Tibial nerve (tissue), 4 donors: Measurements from ENCODE around the gene HOXA4. TPM values are rescaled to one million over a fixed set of nuclear protein-coding genes. Genes with fewer than 3 reads are reported as not detected.

Source experiments
- DNase-seq, 2 donors: peaks; one replicate each; pipeline ENCODE4 v3.0.0-alpha.2; 2019; ENCODE audit warnings: low spot score in 2 of 2
- H3K27ac ChIP-seq, 4 donors: fragments of 200-600 bp; sonication (generic) in 3 of 4; one replicate each; pipeline ENCODE4 v1.5.1; 2017 to 2019; ENCODE audit warnings: mild to moderate bottlenecking in 1 of 4
- H3K27me3 ChIP-seq, 2 donors: fragments of 200-600 bp; sonication (generic) in 1 of 2; one replicate each; pipeline versions ENCODE4 v1.5.1 to v1.6.0; 2017 to 2019
- H3K36me3 ChIP-seq, 3 donors: fragments of 200-600 bp; sonication (generic); one replicate each; pipeline ENCODE4 v1.5.1; 2018 to 2019
- H3K4me1 ChIP-seq, 4 donors: fragments of 200-600 bp; sonication (generic) in 3 of 4; one replicate each; pipeline ENCODE4 v1.5.1; 2017 to 2019
- H3K4me3 ChIP-seq, 4 donors: fragments of 200-600 bp; sonication (generic) in 3 of 4; one replicate each; pipeline ENCODE4 v1.5.1; 2017 to 2019; ENCODE audit warnings: mild to moderate bottlenecking in 1 of 4, moderate library complexity in 1 of 4
- H3K9me3 ChIP-seq, 4 donors: fragments of 200-600 bp; sonication (generic) in 3 of 4; one replicate each; pipeline ENCODE4 v1.5.1; 2017 to 2019
- CTCF ChIP-seq, 5 experiments: fragments of 200-600 bp in 3 of 5; fragments of 450-650 bp in 2 of 5; sonication (generic) in 3 of 5; IDR thresholded peaks; one replicate each; pipeline ENCODE4 v1.5.1; 2016 to 2019; ENCODE audit warnings: antibody characterized with exemption in 5 of 5, mild to moderate bottlenecking in 3 of 5, moderate library complexity in 2 of 5
- EP300 ChIP-seq, 2 donors: sonication (generic); formaldehyde crosslinking; IDR thresholded peaks; one replicate each; pipeline ENCODE4 v1.6.1; 2017; ENCODE audit warnings: antibody characterized with exemption in 2 of 2, mild to moderate bottlenecking in 1 of 2
- POLR2A ChIP-seq, 2 donors: fragments of 450-650 bp; IDR thresholded peaks; one replicate each; pipeline ENCODE4 v1.6.1; 2017; ENCODE audit warnings: antibody characterized with exemption in 2 of 2, mild to moderate bottlenecking in 2 of 2, moderate library complexity in 2 of 2
- WGBS, 2 donors: methylation state at CpG; one replicate each; pipeline ENCODE4 v1.1.5; 2018; 5-methylcytosine and 5-hydroxymethylcytosine counted together
- total RNA-seq, 4 donors: library from RNA; depleted of rRNA; stranded (reverse); fragments of >200 nt; gene quantifications; one replicate each; pipeline ENCODE4 v1.1.0, GENCODE V29; 2016

The HOXA4 gene
- total RNA-seq, 4 donors from 2014 or later = 4.4 to 6.3 (median 4.7) TPM

GRCh38 chr7:27168265-27168947, 37.8 kb upstream of the HOXA4 start:
- H3K36me3 ChIP-seq = no peaks in the 10 kb centered on the region
- peak overlapping the region; percentile 67 to 94 (median 88) for H3K27ac ChIP-seq
- WGBS, 2 donors = 23 to 39% methylated on average over 15 to 25 of the region's 25 CpGs
- peak overlapping the region; percentile 6 to 74 (median 18) for H3K4me3 ChIP-seq
- TF ChIP-seq EP300 (IDR thresholded peaks at IDR 0.05) (peak in 1 of 2 donors; percentile 11), CTCF (IDR thresholded peaks at IDR 0.05) (no peak)
- peaks cover 0 to 68% (median 10%) of the 10 kb centered on the region in 4 donors for H3K4me1 ChIP-seq
- DNase-seq = no peak
- peaks cover 0 to 99% of the 10 kb centered on the region in 2 donors for H3K27me3 ChIP-seq
- no peaks in the 10 kb centered on the region for H3K9me3 ChIP-seq

DNA sequence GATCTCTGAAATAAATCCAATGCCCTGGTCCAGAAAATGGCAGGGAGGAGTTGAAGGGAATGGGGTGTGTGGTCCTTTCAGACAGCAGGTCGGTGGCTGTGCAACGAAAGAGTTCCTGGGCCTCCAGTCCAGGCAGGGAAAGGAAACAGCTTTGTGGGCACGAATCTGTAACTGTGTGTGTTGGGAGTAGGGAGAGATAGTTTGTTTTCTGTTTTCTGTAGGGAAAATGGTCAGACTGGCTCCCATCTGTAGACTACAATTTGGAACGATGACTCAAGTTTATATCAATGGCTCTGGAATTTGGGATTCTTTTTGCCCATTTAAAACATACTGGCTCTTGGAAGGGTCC, 37.3 kb upstream of the HOXA4 start:
- H3K9me3 ChIP-seq = no peaks in the 10 kb centered on the region
- H3K4me3 ChIP-seq = peak overlapping the region in 2 of 4 donors; percentile 4 to 74
- no peaks in the 10 kb centered on the region for H3K36me3 ChIP-seq
- peak overlapping the region; percentile 67 to 94 (median 88) for H3K27ac ChIP-seq
- peaks cover 0 to 66% (median 10%) of the 10 kb centered on the region in 4 donors for H3K4me1 ChIP-seq
- no peak for DNase-seq
- H3K27me3 ChIP-seq = peaks cover 0 to 100% of the 10 kb centered on the region in 2 donors
- 45 to 47% methylated on average over 4 of the region's 4 CpGs for WGBS, 2 donors
- TF ChIP-seq POLR2A (IDR thresholded peaks at IDR 0.05) (no peak), EP300 (IDR thresholded peaks at IDR 0.05) (no peak), CTCF (IDR thresholded peaks at IDR 0.05) (no peak)

GRCh38 chr7:27166531-27167505, 36.3 kb upstream of the HOXA4 start:
- peaks cover 0 to 95% of the 10 kb centered on the region in 2 donors for H3K27me3 ChIP-seq
- no peaks in the 10 kb centered on the region for H3K9me3 ChIP-seq
- peak overlapping the region; percentile 77 to 94 (median 88) for H3K27ac ChIP-seq
- DNase-seq = no peak
- peak overlapping the region; percentile 47 to 74 (median 53) for H3K4me3 ChIP-seq
- 20 to 36% methylated on average over 48 to 50 of the region's 50 CpGs for WGBS, 2 donors
- H3K36me3 ChIP-seq = no peaks in the 10 kb centered on the region
- TF ChIP-seq EP300 (IDR thresholded peaks at IDR 0.05) (no peak), CTCF (IDR thresholded peaks at IDR 0.05) (no peak), POLR2A (IDR thresholded peaks at IDR 0.05) (no peak)
- peaks cover 0 to 71% (median 10%) of the 10 kb centered on the region in 4 donors for H3K4me1 ChIP-seq

DNA sequence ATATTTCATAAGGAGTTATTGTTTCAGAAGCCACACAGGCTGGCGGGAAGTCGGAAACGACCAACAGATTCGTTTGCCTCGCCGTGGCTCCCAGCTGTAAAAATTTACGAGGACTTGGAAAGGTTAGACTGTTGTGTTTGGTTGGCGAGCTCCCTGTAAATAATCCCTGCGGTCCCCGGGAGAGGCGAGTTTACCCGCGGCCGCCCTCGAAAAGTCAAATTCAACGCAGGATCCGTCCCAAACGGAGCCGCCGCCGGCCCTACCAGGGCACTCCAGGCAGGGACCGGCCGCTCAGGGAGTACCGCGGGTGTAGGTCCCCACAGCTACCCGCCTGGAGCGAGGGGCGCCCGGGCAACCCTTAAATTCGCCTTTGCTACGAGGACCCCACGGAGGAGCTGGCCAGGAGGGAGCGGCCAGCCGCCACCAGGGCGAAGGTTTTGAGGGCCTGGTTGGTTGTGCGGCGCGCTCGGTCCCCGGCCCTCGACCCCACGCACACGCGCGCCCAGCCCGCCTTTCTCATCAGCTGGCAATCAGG, 35.5 kb upstream of the HOXA4 start:
- Histone ChIP-seq H3K27me3 (peaks cover 0 to 95% of the 10 kb centered on the region in 2 donors), H3K4me1 (peaks cover 0 to 79% (median 15%) of the 10 kb centered on the region in 4 donors), H3K4me3 (peak overlapping the region; percentile 47 to 74 (median 53)), H3K36me3 (no peaks in the 10 kb centered on the region), H3K9me3 (no peaks in the 10 kb centered on the region), H3K27ac (peak overlapping the region; percentile 77 to 94 (median 88))
- 5 to 7% methylated on average over 36 to 44 of the region's 46 CpGs for WGBS, 2 donors
- DNase-seq = no peak
- TF ChIP-seq CTCF (IDR thresholded peaks at IDR 0.05) (no peak), POLR2A (IDR thresholded peaks at IDR 0.05) (no peak), EP300 (IDR thresholded peaks at IDR 0.05) (no peak)
